Heart right ventricle (tissue), 16 donors: ENCODE results near the gene BTBD16. TPM values are rescaled to one million over a fixed set of nuclear protein-coding genes. Genes with fewer than 3 reads are reported as not detected.

Source experiments
- ATAC-seq, 8 donors: fragments of 200-7000 bp; cut with Tn5 transposase; one replicate each; pipeline ENCODE4 v1.9.1; 2020; ENCODE audit warnings: mild to moderate bottlenecking in 8 of 8, moderate library complexity in 8 of 8, moderate number of reproducible peaks in 1 of 8
- DNase-seq, 2 donors: peaks; one replicate each; pipeline ENCODE4 v3.0.0-alpha.2; 2020
- H3K27ac ChIP-seq, 10 donors: fragments of 200-600 bp; sonication (generic) in 2 of 10; one replicate each; pipeline versions ENCODE4 v1.5.0 to v1.8.0; 2020 to 2022; ENCODE audit warnings: mild to moderate bottlenecking in 3 of 10
- H3K27me3 ChIP-seq, 7 donors: fragments of 200-600 bp; one replicate each; pipeline ENCODE4 v1.8.0; 2021 to 2022; ENCODE audit warnings: mild to moderate bottlenecking in 2 of 7
- H3K36me3 ChIP-seq, 9 donors: fragments of 200-600 bp; sonication (generic) in 1 of 9; one replicate each; pipeline versions ENCODE4 v1.5.0 to v1.8.0; 2020 to 2022; ENCODE audit warnings: mild to moderate bottlenecking in 2 of 9
- H3K4me1 ChIP-seq, 9 donors: fragments of 200-600 bp; sonication (generic) in 1 of 9; one replicate each; pipeline versions ENCODE4 v1.5.0 to v1.8.0; 2020 to 2022; ENCODE audit warnings: mild to moderate bottlenecking in 4 of 9
- H3K4me3 ChIP-seq, 10 donors: fragments of 200-600 bp; sonication (generic) in 2 of 10; one replicate each; pipeline versions ENCODE4 v1.5.0 to v1.8.0; 2020 to 2022; ENCODE audit warnings: mild to moderate bottlenecking in 7 of 10, moderate library complexity in 2 of 10
- H3K9me3 ChIP-seq, 11 donors: fragments of 200-600 bp in 10 of 11; sonication (generic) in 2 of 11; one replicate each; pipeline versions ENCODE4 v1.5.0 to v1.8.0; 2013 to 2022; ENCODE audit warnings: mild to moderate bottlenecking in 2 of 11, control low read depth in 1 of 11, moderate library complexity in 1 of 11
- CTCF ChIP-seq, 9 donors: fragments of 200-600 bp; sonication (generic) in 2 of 9; IDR thresholded peaks; one replicate each; pipeline versions ENCODE4 v1.5.0 to v1.8.0; 2021 to 2022; ENCODE audit warnings: antibody characterized with exemption in 9 of 9, mild to moderate bottlenecking in 5 of 9, moderate library complexity in 1 of 9
- WGBS, 2 donors: extraction: QIAGEN DNeasy Blood & Tissue Kit; methylation state at CpG; one replicate each; pipeline ENCODE4 v1.1.7; 2013; ENCODE audit warnings: inconsistent platforms in 1 of 2; 5-methylcytosine and 5-hydroxymethylcytosine counted together
- intact Hi-C, 10 donors: fragments of 100-400 bp; cut with DNase I; formaldehyde crosslinking; loops; one replicate each; pipeline versions ENCODE4 v1.11.1 to v1.14.2; 2022
- polyA plus RNA-seq, 2 donors: library from polyadenylated mRNA; stranded (reverse); fragments of 200-250 nt; gene quantifications; one replicate each; pipeline ENCODE4 v1.2.3, GENCODE V29; 2013
- total RNA-seq, 10 donors: library from RNA; stranded (reverse); fragmentation: NEBNext Ultra II Directional in 3 of 10; extraction: Animal tissue kit (Norgen Biotek cat#: 25700) in 3 of 10; gene quantifications; one replicate each; pipeline versions ENCODE4 v1.2.1 to v1.2.4, GENCODE V29; 2021 to 2023
- donor health status: Arrhythmogenic right ventricular cardiomyopathy.
- donor health status: ischemic (EF 13 %, LVEDD 7.1; RV severe dilation, severe dysfunction).
- donor health status: healthy with polysubstance abuse.
- donor health status: DM: no; HTN: yes; CAD: no.
- donor health status: DM: no; HTN: no; CAD: no.
- donor health status: ischemic (EF 25% LVEDD 6.9; RV normal size, moderate dysfunction).
- donor health status: ischemic (EF 25% LVEDD 5.7; RV mildly dilated, moderate dysfunction).
- donor health status: healthy.
- donor health status: DM: yes; HTN: yes; CAD: no.
- donor health status: Ischemic cardiomyopathy.
- donor health status: ischemic (EF 35%, LVEDD 5.7; RV mildly dilated, moderate dysfunction).
- donor health status: nonischemic (EF 11% LVEDD 7.7; RV severe dilation, severe dysfunction).
- donor health status: DM: yes; HTN: yes; CAD: no.
- donor health status: PGD.
- donor health status: ischemic (EF 29% LVEDD 5.4; RV normal size, mild dysfunction).
- donor health status: nonischemic (EF 23%, LVEDD 6.1; RV moderate dilation, normal function).

BTBD16 gene
- total and polyA plus RNA-seq, 12 donors: 0.29 to 0.76 TPM; not detected in 10

GRCh38 chr10:122310311-122311050 lies 39.4 kb downstream of the BTBD16 start:
- peak in 4 of 8 donors; percentile 14 to 30 (median 16) for ATAC-seq
- H3K4me3 ChIP-seq: no peak overlapping the region
- H3K9me3 ChIP-seq: peaks cover 0 to 8% (median 0%) of the 10 kb centered on the region in 11 donors
- peaks cover 9 to 37% (median 28%) of the 10 kb centered on the region in 9 donors for H3K4me1 ChIP-seq
- peak overlapping the region in 2 of 10 donors; percentile 79 to 96 for H3K27ac ChIP-seq
- H3K36me3 ChIP-seq: no peaks in the 10 kb centered on the region
- no peak for TF ChIP-seq CTCF (IDR thresholded peaks at IDR 0.05)
- DNase-seq: no peak
- no peaks in the 10 kb centered on the region for H3K27me3 ChIP-seq
- intact Hi-C loops: loop anchor here in 1 of 10 donors (1.0 kb wide), 1 partner anchor 28 kb away; no protein-coding TSS in a partner anchor
- 70 to 73% methylated on average over 18 of the region's 18 CpGs for WGBS, 2 donors

- TF ChIP-seq CTCF (IDR thresholded peaks at IDR 0.05): no peak
- Histone ChIP-seq H3K4me1 (peaks cover 9 to 37% (median 28%) of the 10 kb centered on the region in 9 donors), H3K27ac (no peak overlapping the region), H3K4me3 (no peak overlapping the region), H3K36me3 (no peaks in the 10 kb centered on the region), H3K27me3 (no peaks in the 10 kb centered on the region), H3K9me3 (peaks cover 0 to 3% (median 0%) of the 10 kb centered on the region in 11 donors)
- intact Hi-C loops: loop anchor here in 1 of 10 donors (1.0 kb wide), 1 partner anchor 27 kb away; no protein-coding TSS in a partner anchor
- DNase-seq (no peak), ATAC-seq (no peak)
- 76 to 80% methylated on average over 5 of the region's 5 CpGs for WGBS, 2 donors
Observed at GRCh38 chr10:122311051-122311410, 39.9 kb downstream of the BTBD16 start.

GRCh38 chr10:122311716-122312115 lies 40.6 kb downstream of the BTBD16 start:
- no peak overlapping the region for H3K27ac ChIP-seq
- peaks cover 9 to 37% (median 28%) of the 10 kb centered on the region in 9 donors for H3K4me1 ChIP-seq
- no peaks in the 10 kb centered on the region for H3K27me3 ChIP-seq
- H3K9me3 ChIP-seq: no peaks in the 10 kb centered on the region
- ATAC-seq (no peak), DNase-seq (no peak)
- H3K4me3 ChIP-seq: no peak overlapping the region
- 78 to 82% methylated on average over 1 of the region's 1 CpG for WGBS, 2 donors
- intact Hi-C loops: loop anchor here in 1 of 10 donors (1.0 kb wide), 1 partner anchor 27 kb away; no protein-coding TSS in a partner anchor
- H3K36me3 ChIP-seq: no peaks in the 10 kb centered on the region
- TF ChIP-seq CTCF (IDR thresholded peaks at IDR 0.05): no peak

- H3K36me3 ChIP-seq: no peaks in the 10 kb centered on the region
Observed at GRCh38 chr10:122316224-122316884, 45.3 kb downstream of the BTBD16 start.

More at GRCh38 chr10:122316224-122316884, 45.3 kb downstream of the BTBD16 start:
- ATAC-seq (no peak), DNase-seq (no peak)
- no peak for TF ChIP-seq CTCF (IDR thresholded peaks at IDR 0.05)
- intact Hi-C loops: no loop called here
- no peak overlapping the region for H3K4me3 ChIP-seq
- H3K27me3 ChIP-seq: peaks cover 0 to 4% (median 0%) of the 10 kb centered on the region in 7 donors
- 95 to 97% methylated on average over 12 of the region's 12 CpGs for WGBS, 2 donors
- H3K27ac ChIP-seq: no peak overlapping the region
- no peaks in the 10 kb centered on the region for H3K4me1 ChIP-seq
- H3K9me3 ChIP-seq: peaks cover 0 to 22% (median 0%) of the 10 kb centered on the region in 11 donors
